ENCODE results near the gene CDH4.

- TF ChIP-seq CTCF (conservative IDR thresholded peaks at IDR 0.05; ENCODE audit: low read depth, low read length), result no peak
- TF ChIP-seq POLR2A (IDR thresholded peaks at IDR 0.05; ENCODE audit: low read depth, low read length), result no peak
- no peak for TF ChIP-seq USF2 (IDR thresholded peaks at IDR 0.05; ENCODE audit: low read depth, low read length)
- TF ChIP-seq MAZ (IDR thresholded peaks at IDR 0.05; ENCODE audit: borderline replicate concordance, low read depth, low read length), result no peak
- no peak for TF ChIP-seq MAFK (IDR thresholded peaks at IDR 0.05; ENCODE audit: low read depth, low read length)
- no peak for TF ChIP-seq RAD21 (IDR thresholded peaks at IDR 0.05; ENCODE audit: low read length)
- no peak for TF ChIP-seq CEBPB (IDR thresholded peaks at IDR 0.05; ENCODE audit: low read depth, low read length)
- no peak for TF ChIP-seq RCOR1 (IDR thresholded peaks at IDR 0.05; ENCODE audit: insufficient replicate concordance, low read length)
- no peak for TF ChIP-seq RFX5 (IDR thresholded peaks at IDR 0.05; ENCODE audit: low read depth, low read length)
- no peak for TF ChIP-seq SMC3 (IDR thresholded peaks at IDR 0.05; ENCODE audit: low read depth, low read length)
- TF ChIP-seq ELK1 (IDR thresholded peaks at IDR 0.05; ENCODE audit: borderline replicate concordance, low read depth, low read length), result no peak
These were observed 670.4 kb downstream of the CDH4 start for GRCh38 chr20:61922411-61922810.

All from IMR-90 (cell line).